Renal cortex interstitium (tissue), 11 donors: Measurements from ENCODE around the gene TPBGL. TPM values are rescaled to one million over a fixed set of nuclear protein-coding genes. Genes with fewer than 3 reads are reported as not detected.
A peak's percentile ranks its signal among the peaks of the same experiment; 100 is the strongest.

ENCODE experiments used
- DNase-seq, 11 donors: peaks; one replicate each; pipeline ENCODE4 v3.0.0-alpha.2; 2013; ENCODE audit warnings: low read depth in 9 of 11, low spot score in 4 of 11; ENCODE audit errors: extremely low read depth in 1 of 11
- polyA plus RNA-seq, 3 donors: library from polyadenylated mRNA; unstranded; fragments of 120-200 nt; gene quantifications; one replicate each; pipeline ENCODE4 v1.2.1, GENCODE V29; 2013; ENCODE audit not compliant: insufficient read length in 3 of 3

Gene TPBGL
- polyA plus RNA-seq, 3 donors = 0.06 to 0.14 (median 0.11) TPM

- DNase-seq = no peak
These were observed 1.5 kb downstream of the TPBGL start for GRCh38 chr11:75241906-75242644.

GRCh38 chr11:75242722-75243600 lies 2.4 kb downstream of the TPBGL start:
- DNase-seq = no peak

- no peak for DNase-seq
These were observed 3.7 kb downstream of the TPBGL start for GRCh38 chr11:75244052-75244814.

- DNase-seq = no peak
These were observed 4.9 kb downstream of the TPBGL start for GRCh38 chr11:75245356-75246005.

- no peak for DNase-seq
These were observed 5.6 kb downstream of the TPBGL start for GRCh38 chr11:75246006-75246670.

- DNase-seq = peak in 1 of 11 donors; percentile 21
These were observed 6.2 kb downstream of the TPBGL start for GRCh38 chr11:75246671-75247350.

GRCh38 chr11:75248924-75249256 lies 8.3 kb downstream of the TPBGL start:
- no peak for DNase-seq

GRCh38 chr11:75249704-75250103 lies 9.1 kb downstream of the TPBGL start:
- DNase-seq = no peak

GRCh38 chr11:75254326-75254725 lies 13.8 kb downstream of the TPBGL start:
- DNase-seq = no peak

- no peak for DNase-seq
These were observed 20.0 kb downstream of the TPBGL start for GRCh38 chr11:75260396-75261170.

- DNase-seq = no peak
These were observed 21.4 kb downstream of the TPBGL start for GRCh38 chr11:75261902-75262361.

- no peak for DNase-seq
These were observed 21.9 kb downstream of the TPBGL start for GRCh38 chr11:75262436-75262835.

- DNase-seq = no peak
These were observed 22.6 kb downstream of the TPBGL start for GRCh38 chr11:75262961-75263852.

GRCh38 chr11:75263944-75264349 lies 23.4 kb downstream of the TPBGL start:
- no peak for DNase-seq

GRCh38 chr11:75264356-75264755 lies 23.8 kb downstream of the TPBGL start:
- no peak for DNase-seq

GRCh38 chr11:75264971-75265370 lies 24.4 kb downstream of the TPBGL start:
- DNase-seq = no peak
